Prostate gland (tissue), 2 donors: ENCODE measurements around the gene C16orf78.

Source experiments
- CTCF ChIP-seq, 4 experiments: fragments of 200-600 bp in 2 of 4; fragments of 450-650 bp in 2 of 4; sonication (generic) in 2 of 4; IDR thresholded peaks; 1 replicate in 3 of 4; 2 replicates in 1 of 4; pipeline ENCODE4 v1.5.1; 2016 to 2019; ENCODE audit warnings: antibody characterized with exemption in 4 of 4, mild to moderate bottlenecking in 2 of 4, moderate library complexity in 2 of 4
- POLR2A ChIP-seq: fragments of 450-650 bp; IDR thresholded peaks from one replicate; pipeline ENCODE4 v1.6.1; 2016; ENCODE audit warnings: antibody characterized with exemption, mild to moderate bottlenecking
- POLR2AphosphoS5 ChIP-seq: sonication (generic); formaldehyde crosslinking; IDR thresholded peaks from one replicate; pipeline ENCODE4 v1.6.1; 2017; ENCODE audit warnings: antibody characterized with exemption

DNA sequence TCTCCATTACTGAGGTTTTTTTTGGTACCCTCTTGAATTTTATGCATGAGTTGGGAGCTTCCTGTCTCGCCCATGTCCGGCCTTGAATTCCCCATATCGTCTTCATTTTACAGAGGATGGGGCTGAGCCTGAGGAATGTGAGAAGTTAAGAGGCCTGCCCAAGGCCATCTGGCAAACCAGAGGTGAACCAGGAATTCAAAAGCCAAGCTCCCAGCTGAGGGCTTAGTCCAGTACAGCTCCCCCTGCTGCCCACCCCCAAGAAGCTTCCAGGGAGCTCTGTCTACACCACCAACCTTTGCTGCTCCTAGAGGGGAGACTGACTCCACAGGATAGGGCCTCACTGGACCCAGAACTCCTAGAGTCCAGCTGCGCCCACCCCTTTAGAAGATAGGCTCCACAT is 20.7 kb upstream of the C16orf78 start:
- TF ChIP-seq POLR2A (no peak), CTCF (IDR thresholded peaks at IDR 0.05) (no peak), POLR2AphosphoS5 (no peak)
